Ovary (tissue), 3 donors: ENCODE measurements around the gene CEP170.

Experiments used
- CTCF ChIP-seq, 3 donors: fragments of 450-650 bp in 2 of 3; fragments of 200-600 bp in 1 of 3; IDR thresholded peaks; one replicate each; pipeline versions ENCODE4 v1.5.1 to v1.8.0; 2016 to 2022; ENCODE audit warnings: antibody characterized with exemption in 3 of 3, mild to moderate bottlenecking in 1 of 3
- EP300 ChIP-seq: sonication (generic); formaldehyde crosslinking; IDR thresholded peaks from one replicate; pipeline ENCODE4 v1.6.1; 2017; ENCODE audit warnings: antibody characterized with exemption
- POLR2A ChIP-seq: fragments of 450-650 bp; IDR thresholded peaks from one replicate; pipeline ENCODE4 v1.6.1; 2017; ENCODE audit warnings: antibody characterized with exemption, mild to moderate bottlenecking, moderate library complexity
- donor health status: DM: no; HTN: no; CAD: no.

- TF ChIP-seq POLR2A, result no peak
- TF ChIP-seq CTCF (IDR thresholded peaks at IDR 0.05), result no peak
- no peak for TF ChIP-seq EP300
These were observed 12.4 kb upstream of the CEP170 start for GRCh38 chr1:243267471-243267880.
